Endothelial cell of umbilical vein (primary cell): ENCODE measurements around the gene PRDX1. TPM values are rescaled to one million over a fixed set of nuclear protein-coding genes. Genes with fewer than 3 reads are reported as not detected.

Source experiments
- BruUV-seq: library from RNA; stranded (reverse); fragments of 400-500 nt; replicated peaks from 2 replicates; lab custom pipeline; 2021; lab: Mats Ljungman, UMichigan
- CTCF ChIA-PET: fragments of 300-600, 350-600 bp; sonication (Branson Sonifier 250); formaldehyde crosslinking; loops from one replicate; lab custom pipeline; 2021; ENCODE audit warnings: antibody characterized with exemption, inconsistent platforms; lab: Charles Lee
- POLR2A ChIA-PET: fragments of 300-600, 350-600 bp; sonication (Branson Sonifier 250); formaldehyde crosslinking; loops from one replicate; lab custom pipeline; 2021; ENCODE audit warnings: antibody characterized with exemption, inconsistent platforms; lab: Charles Lee
- DNase-seq: peaks from one replicate; pipeline ENCODE4 v3.0.0-alpha.2; 2011; ENCODE audit warnings: low read depth, low spot score
- FAIRE-seq: peaks from 2 replicates; lab custom pipeline; 2011; peaks lifted over from hg19 to GRCh38; lab: Jason Lieb, UNC
- H2AFZ ChIP-seq: 2 replicates; pipeline ENCODE4 v1.6.0; 2012; ENCODE audit warnings: low read depth, low read length, control low read depth, inconsistent platforms
- H3K27ac ChIP-seq: 2 replicates; pipeline ENCODE4 v1.5.1; 2011; ENCODE audit warnings: low read depth, mild to moderate bottlenecking, control low read depth, low read length, moderate library complexity; ENCODE audit not compliant: insufficient read depth
- H3K27me3 ChIP-seq, 2 experiments: 2 replicates each; pipeline versions ENCODE4 v1.6.0 to v1.6.1; 2011; ENCODE audit warnings: low read length in 2 of 2, mixed read lengths in 1 of 2; ENCODE audit not compliant: control insufficient read depth in 2 of 2, insufficient read depth in 2 of 2
- H3K36me3 ChIP-seq, 2 experiments: 2 replicates in 1 of 2; 3 replicates in 1 of 2; pipeline ENCODE4 v1.5.1; 2011; ENCODE audit warnings: low read length in 2 of 2, mild to moderate bottlenecking in 1 of 2, moderate library complexity in 1 of 2; ENCODE audit not compliant: control insufficient read depth in 2 of 2, insufficient read depth in 2 of 2; ENCODE audit errors: extremely low read depth in 1 of 2
- H3K4me1 ChIP-seq: 3 replicates; pipeline ENCODE4 v1.5.1; 2011; ENCODE audit warnings: mild to moderate bottlenecking, low read length; ENCODE audit not compliant: control insufficient read depth, insufficient read depth; ENCODE audit errors: extremely low read depth
- H3K4me2 ChIP-seq: 2 replicates; pipeline ENCODE4 v1.6.1; 2011; ENCODE audit warnings: low read length, control low read depth, mixed read lengths; ENCODE audit not compliant: insufficient read depth
- H3K4me3 ChIP-seq, 3 experiments: fragments of 200-600 bp in 1 of 3; sonication (generic), shearing (Covaris generic) in 1 of 3; replicated peaks in 1 of 3; 2 replicates each; pipeline ENCODE4 v1.5.1; 2011 to 2016; ENCODE audit warnings: control low read depth in 3 of 3, low read length in 3 of 3, mild to moderate bottlenecking in 2 of 3, inconsistent platforms in 1 of 3, low read depth in 1 of 3, moderate library complexity in 1 of 3; ENCODE audit not compliant: insufficient read depth in 1 of 3
- H3K79me2 ChIP-seq: 2 replicates; pipeline ENCODE4 v1.6.0; 2012; ENCODE audit warnings: low read length, inconsistent platforms; ENCODE audit not compliant: control insufficient read depth, insufficient read depth
- H3K9ac ChIP-seq: replicated peaks from 2 replicates; pipeline ENCODE3; 2011; ENCODE audit warnings: low read length, control low read depth; ENCODE audit not compliant: insufficient read depth; ENCODE audit errors: extremely low read depth
- H3K9me1 ChIP-seq: replicated peaks from 3 replicates; pipeline ENCODE4 v1.6.0; 2011; ENCODE audit warnings: mild to moderate bottlenecking, low read length; ENCODE audit not compliant: control insufficient read depth, insufficient read depth; ENCODE audit errors: extremely low read depth
- H3K9me3 ChIP-seq: replicated peaks from 2 replicates; pipeline ENCODE4 v1.5.1; 2012; ENCODE audit warnings: low read length, inconsistent platforms; ENCODE audit not compliant: control insufficient read depth, insufficient read depth
- H4K20me1 ChIP-seq: replicated peaks from 2 replicates; pipeline ENCODE3; 2011; ENCODE audit warnings: mild to moderate bottlenecking, low read length; ENCODE audit not compliant: control insufficient read depth, insufficient read depth; ENCODE audit errors: extremely low read depth
- EZH2 ChIP-seq: IDR thresholded peaks from 2 replicates; pipeline ENCODE4 v1.6.1; 2012; ENCODE audit warnings: borderline replicate concordance, low read depth, mild to moderate bottlenecking, moderate library complexity, low read length, inconsistent platforms; ENCODE audit not compliant: severe bottlenecking
- FOS ChIP-seq: IDR thresholded peaks from 2 replicates; pipeline ENCODE4 v1.6.1; 2011; ENCODE audit warnings: mild to moderate bottlenecking, low read length, moderate library complexity, borderline replicate concordance; ENCODE audit not compliant: insufficient read depth
- GATA2 ChIP-seq: IDR thresholded peaks from 2 replicates; pipeline ENCODE4 v1.7.0; 2011; ENCODE audit warnings: low read depth, mild to moderate bottlenecking, moderate library complexity, mixed read lengths, low read length; ENCODE audit not compliant: insufficient read length, insufficient read depth
- JUN ChIP-seq: IDR thresholded peaks from 2 replicates; pipeline ENCODE4 v1.6.1; 2011; ENCODE audit warnings: borderline replicate concordance, low read depth; ENCODE audit not compliant: insufficient read length, insufficient read depth
- MYC ChIP-seq: IDR thresholded peaks from one replicate; pipeline ENCODE4 v1.6.1; 2011; ENCODE audit warnings: mild to moderate bottlenecking, low read depth, low read length
- POLR2A ChIP-seq: IDR thresholded peaks from 2 replicates; pipeline ENCODE4 v1.6.1; 2012; ENCODE audit warnings: low read depth, mild to moderate bottlenecking, control low read depth, low read length
- POLR2AphosphoS5 ChIP-seq: IDR thresholded peaks from 2 replicates; pipeline ENCODE4 v1.6.1; 2012; ENCODE audit warnings: low read depth, mild to moderate bottlenecking, control low read depth, low read length, moderate library complexity; ENCODE audit not compliant: insufficient read depth
- dilution Hi-C: fragments of 300-500 bp; cut with MboI; formaldehyde crosslinking; loops from one replicate; pipeline ENCODE4 v1.15.0; 2019; ENCODE audit warnings: low sequenced_read_pairs; ENCODE audit not compliant: extremely low pct_ligation_motif_present
- intact Hi-C: fragments of 100-400 bp; cut with micrococcal nuclease; formaldehyde crosslinking; loops from one replicate; pipeline ENCODE4 v1.10.0; 2022
- polyA plus RNA-seq, 4 experiments: library from polyadenylated mRNA; depleted of rRNA in 3 of 4; stranded (reverse) in 3 of 4; unstranded in 1 of 4; fragments of >200 nt; gene quantifications; 2 replicates each; pipeline versions ENCODE4 v1.2.1 to v1.2.3, GENCODE V29; 2011 to 2012; ENCODE audit warnings: missing spikeins in 1 of 4
- total RNA-seq: library from RNA; stranded (reverse); gene quantifications from 2 replicates; pipeline ENCODE4 v1.2.3, GENCODE V29; 2021
- TF ChIP-seq, protein P1 (sequence below): IDR thresholded peaks from 2 replicates; pipeline ENCODE4 v1.6.1; 2011; ENCODE audit not compliant: insufficient read depth, insufficient read length
- TF ChIP-seq, protein P2 (sequence below), 2 donors: IDR thresholded peaks; 1 replicate in 1 of 2; 2 replicates in 1 of 2; pipeline ENCODE4 v1.5.1; 2011; ENCODE audit warnings: low read length in 2 of 2, mild to moderate bottlenecking in 2 of 2, moderate library complexity in 2 of 2, control low read depth in 1 of 2, inconsistent platforms in 1 of 2, low read depth in 1 of 2; ENCODE audit not compliant: insufficient read depth in 1 of 2; ENCODE audit errors: extremely low read depth in 1 of 2

Gene PRDX1
- total and polyA plus RNA-seq, 2 donors (not counting 3 experiments of a cell fraction or from before 2014, with no cell fraction given), result 622 to 685 TPM

DNA sequence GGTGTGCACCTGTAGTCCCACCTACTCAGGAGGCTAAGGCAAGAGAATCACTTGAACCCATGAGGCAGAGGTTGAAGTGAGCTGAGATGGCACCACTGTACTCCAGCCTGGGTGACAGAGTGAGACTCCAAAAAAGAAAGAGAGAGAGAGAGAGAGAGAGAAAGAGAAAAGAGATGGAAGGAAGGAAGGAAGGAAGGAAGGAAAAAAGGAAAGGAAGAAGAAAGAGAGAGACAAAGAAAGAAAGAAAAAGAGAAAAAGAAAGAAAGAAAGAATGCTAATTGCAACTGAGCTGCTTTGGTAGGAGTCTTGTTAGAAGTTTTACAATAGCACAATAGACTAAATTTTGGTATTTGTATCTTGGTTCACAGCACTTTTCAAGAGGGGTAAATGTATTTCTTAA, 56.4 kb downstream of the PRDX1 start:
- H3K9ac ChIP-seq, result no peak overlapping the region
- H3K27ac ChIP-seq, result no peak overlapping the region
- H3K79me2 ChIP-seq, result no peaks in the 10 kb centered on the region
- no peaks in the 10 kb centered on the region for H3K4me1 ChIP-seq
- no peaks in the 10 kb centered on the region for H3K36me3 ChIP-seq
- H2AFZ ChIP-seq, result no peak overlapping the region
- no peak for DNase-seq
- ChIA-PET CTCF (no interaction called here), POLR2A (no interaction called here)
- no peak overlapping the region for H3K4me3 ChIP-seq
- no peak for FAIRE-seq
- intact Hi-C loops (no loop called here), dilution Hi-C loops (no loop called here)
- H3K9me1 ChIP-seq, result no peaks in the 10 kb centered on the region
- H3K27me3 ChIP-seq, result no peaks in the 10 kb centered on the region
- no peaks in the 10 kb centered on the region for H3K9me3 ChIP-seq
- no peak for TF ChIP-seq JUN
- TF ChIP-seq FOS, result no peak
- TF ChIP-seq POLR2A, result no peak
- no peak for TF ChIP-seq EZH2
- TF ChIP-seq, protein P1, sequence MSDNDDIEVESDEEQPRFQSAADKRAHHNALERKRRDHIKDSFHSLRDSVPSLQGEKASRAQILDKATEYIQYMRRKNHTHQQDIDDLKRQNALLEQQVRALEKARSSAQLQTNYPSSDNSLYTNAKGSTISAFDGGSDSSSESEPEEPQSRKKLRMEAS, result no peak
- TF ChIP-seq, protein P2, sequence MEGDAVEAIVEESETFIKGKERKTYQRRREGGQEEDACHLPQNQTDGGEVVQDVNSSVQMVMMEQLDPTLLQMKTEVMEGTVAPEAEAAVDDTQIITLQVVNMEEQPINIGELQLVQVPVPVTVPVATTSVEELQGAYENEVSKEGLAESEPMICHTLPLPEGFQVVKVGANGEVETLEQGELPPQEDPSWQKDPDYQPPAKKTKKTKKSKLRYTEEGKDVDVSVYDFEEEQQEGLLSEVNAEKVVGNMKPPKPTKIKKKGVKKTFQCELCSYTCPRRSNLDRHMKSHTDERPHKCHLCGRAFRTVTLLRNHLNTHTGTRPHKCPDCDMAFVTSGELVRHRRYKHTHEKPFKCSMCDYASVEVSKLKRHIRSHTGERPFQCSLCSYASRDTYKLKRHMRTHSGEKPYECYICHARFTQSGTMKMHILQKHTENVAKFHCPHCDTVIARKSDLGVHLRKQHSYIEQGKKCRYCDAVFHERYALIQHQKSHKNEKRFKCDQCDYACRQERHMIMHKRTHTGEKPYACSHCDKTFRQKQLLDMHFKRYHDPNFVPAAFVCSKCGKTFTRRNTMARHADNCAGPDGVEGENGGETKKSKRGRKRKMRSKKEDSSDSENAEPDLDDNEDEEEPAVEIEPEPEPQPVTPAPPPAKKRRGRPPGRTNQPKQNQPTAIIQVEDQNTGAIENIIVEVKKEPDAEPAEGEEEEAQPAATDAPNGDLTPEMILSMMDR (IDR thresholded peaks at IDR 0.05; ENCODE audit: extremely low read depth in 1 of 2, insufficient read depth in 1 of 2, low read depth in 1 of 2, low read length in 2 of 2), result no peak
- TF ChIP-seq POLR2AphosphoS5, result no peak
- TF ChIP-seq GATA2, result no peak
- TF ChIP-seq MYC, result no peak
- BruUV-seq, result no TSS peak
- H3K4me2 ChIP-seq, result no peak overlapping the region
- no peaks in the 10 kb centered on the region for H4K20me1 ChIP-seq

Other genes with a start within 250 kb of the PRDX1 start
- 5.6 and 5.9 TPM in 2 replicates for gene HPDL, start 195.0 kb downstream of the PRDX1 start, total RNA-seq
- 3.4 and 3.7 TPM in 2 replicates for gene HPDL, start 195.0 kb downstream of the PRDX1 start, polyA plus RNA-seq
- 15.8 and 16.3 TPM in 2 replicates for gene TOE1, start 181.7 kb downstream of the PRDX1 start, total RNA-seq
- gene TOE1, start 181.7 kb downstream of the PRDX1 start, polyA plus RNA-seq, result 24.9 and 25.2 TPM in 2 replicates
- 14.3 and 16.6 TPM in 2 replicates for gene MUTYH, start 181.4 kb downstream of the PRDX1 start, total RNA-seq
- 12.3 and 15.0 TPM in 2 replicates for gene MUTYH, start 181.4 kb downstream of the PRDX1 start, polyA plus RNA-seq
- gene TESK2, start 30.7 kb downstream of the PRDX1 start, total RNA-seq, result 2.1 and 2.2 TPM in 2 replicates
- gene TESK2, start 30.7 kb downstream of the PRDX1 start, polyA plus RNA-seq, result 2.3 and 2.6 TPM in 2 replicates
- 2.0 and 2.6 TPM in 2 replicates for gene CCDC163, start 21.8 kb downstream of the PRDX1 start, total RNA-seq
- gene CCDC163, start 21.8 kb downstream of the PRDX1 start, polyA plus RNA-seq, result 2.3 and 2.7 TPM in 2 replicates
- 6.0 and 6.9 TPM in 2 replicates for gene MMACHC, start 21.6 kb downstream of the PRDX1 start, total RNA-seq
- 4.6 and 4.7 TPM in 2 replicates for gene MMACHC, start 21.6 kb downstream of the PRDX1 start, polyA plus RNA-seq
- gene AKR1A1, start 28.9 kb upstream of the PRDX1 start, total RNA-seq, result 166 and 172 TPM in 2 replicates
- gene AKR1A1, start 28.9 kb upstream of the PRDX1 start, polyA plus RNA-seq, result 216 and 227 TPM in 2 replicates
- gene NASP, start 62.2 kb upstream of the PRDX1 start, total RNA-seq, result 149 and 157 TPM in 2 replicates
- 59.7 and 101 TPM in 2 replicates for gene NASP, start 62.2 kb upstream of the PRDX1 start, polyA plus RNA-seq
- 3.5 and 3.6 TPM in 2 replicates for gene CCDC17, start 102.2 kb upstream of the PRDX1 start, total RNA-seq
- gene CCDC17, start 102.2 kb upstream of the PRDX1 start, polyA plus RNA-seq, result 1.2 and 1.3 TPM in 2 replicates
- gene GPBP1L1, start 164.6 kb upstream of the PRDX1 start, total RNA-seq, result 88.8 and 89.7 TPM in 2 replicates
- gene GPBP1L1, start 164.6 kb upstream of the PRDX1 start, polyA plus RNA-seq, result 32.4 and 35.0 TPM in 2 replicates
- 23.8 and 25.6 TPM in 2 replicates for gene TMEM69, start 166.3 kb upstream of the PRDX1 start, total RNA-seq
- 46.1 and 56.2 TPM in 2 replicates for gene TMEM69, start 166.3 kb upstream of the PRDX1 start, polyA plus RNA-seq
- 6.3 and 7.2 TPM in 2 replicates for gene IPP, start 228.8 kb upstream of the PRDX1 start, total RNA-seq
- 1.2 and 2.1 TPM in 2 replicates for gene IPP, start 228.8 kb upstream of the PRDX1 start, polyA plus RNA-seq